ENCODE measurements around the gene UFSP1. TPM values are rescaled to one million over a fixed set of nuclear protein-coding genes. Genes with fewer than 3 reads are reported as not detected.

UFSP1 gene
- total RNA-seq, 4 donors from 2014 or later, result 1.3 to 19.1 (median 3.7) TPM; not detected in 1

DNA sequence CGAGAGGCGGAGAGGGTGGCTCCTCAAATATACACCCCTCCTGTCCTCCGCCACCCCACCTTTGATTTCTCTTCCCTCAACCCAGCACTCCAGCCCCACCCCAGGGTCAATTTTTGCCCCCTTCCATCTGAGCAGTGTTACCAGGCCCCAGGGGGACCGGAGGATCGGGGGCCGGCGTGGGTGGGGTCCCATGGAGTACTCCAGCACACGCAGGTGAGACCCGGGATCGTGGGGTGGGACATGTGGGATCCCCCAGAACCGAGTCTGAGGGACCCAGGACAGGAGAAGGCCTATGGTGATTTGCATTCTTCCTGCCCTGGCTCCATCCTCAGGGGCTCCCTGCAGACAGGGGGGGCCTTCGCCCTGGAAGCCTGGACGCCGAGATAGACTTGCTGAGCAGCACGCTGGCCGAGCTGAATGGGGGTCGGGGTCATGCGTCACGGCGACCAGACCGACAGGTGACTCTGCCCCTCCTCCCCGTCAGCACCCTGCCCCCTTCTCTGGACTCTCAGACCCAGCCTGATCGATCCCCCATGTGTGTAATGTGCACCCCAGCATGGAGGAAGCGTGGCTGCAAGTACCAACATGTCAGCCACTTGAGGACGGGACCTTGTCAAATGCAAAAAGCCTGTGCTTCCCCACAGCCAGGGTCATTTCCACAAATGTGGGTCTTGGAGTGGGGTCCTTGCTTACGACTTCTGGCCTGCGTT, 21.6 kb downstream of the UFSP1 start:
- Histone ChIP-seq H3K36me3 (peaks cover 0 to 4% (median 0%) of the 10 kb centered on the region in 4 donors), H3K4me1 (peaks cover 11 to 39% (median 34%) of the 10 kb centered on the region in 4 donors), H3K9me3 (no peaks in the 10 kb centered on the region), H3K4me3 (peak overlapping the region; percentile 67 to 74 (median 70)), H3K27me3 (no peaks in the 10 kb centered on the region), H3K27ac (peak overlapping the region; percentile 92 to 97 (median 96))
- in situ Hi-C loops (cut with MboI; ENCODE audit: low pct_ligation_motif_present in 1 of 4, low pct_unique_long_range_greater_than_20kb in 1 of 4, low sequenced_read_pairs in 3 of 4), result loop anchor here in 1 of 4 donors (25.0 kb wide), 1 partner anchor 156 kb away; the partner anchor contains the start of genes EPO and POP7
- no peak for TF ChIP-seq POLR2A (IDR thresholded peaks at IDR 0.05)
- TF ChIP-seq, protein P1, sequence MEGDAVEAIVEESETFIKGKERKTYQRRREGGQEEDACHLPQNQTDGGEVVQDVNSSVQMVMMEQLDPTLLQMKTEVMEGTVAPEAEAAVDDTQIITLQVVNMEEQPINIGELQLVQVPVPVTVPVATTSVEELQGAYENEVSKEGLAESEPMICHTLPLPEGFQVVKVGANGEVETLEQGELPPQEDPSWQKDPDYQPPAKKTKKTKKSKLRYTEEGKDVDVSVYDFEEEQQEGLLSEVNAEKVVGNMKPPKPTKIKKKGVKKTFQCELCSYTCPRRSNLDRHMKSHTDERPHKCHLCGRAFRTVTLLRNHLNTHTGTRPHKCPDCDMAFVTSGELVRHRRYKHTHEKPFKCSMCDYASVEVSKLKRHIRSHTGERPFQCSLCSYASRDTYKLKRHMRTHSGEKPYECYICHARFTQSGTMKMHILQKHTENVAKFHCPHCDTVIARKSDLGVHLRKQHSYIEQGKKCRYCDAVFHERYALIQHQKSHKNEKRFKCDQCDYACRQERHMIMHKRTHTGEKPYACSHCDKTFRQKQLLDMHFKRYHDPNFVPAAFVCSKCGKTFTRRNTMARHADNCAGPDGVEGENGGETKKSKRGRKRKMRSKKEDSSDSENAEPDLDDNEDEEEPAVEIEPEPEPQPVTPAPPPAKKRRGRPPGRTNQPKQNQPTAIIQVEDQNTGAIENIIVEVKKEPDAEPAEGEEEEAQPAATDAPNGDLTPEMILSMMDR (IDR thresholded peaks at IDR 0.05), result no peak
- no peak for TF ChIP-seq EP300 (IDR thresholded peaks at IDR 0.05; ENCODE audit: low read depth)
- no peak for TF ChIP-seq POLR2AphosphoS5 (IDR thresholded peaks at IDR 0.05)
- 26% methylated on average over 25 of the region's 27 CpGs; no CpG with 5 or more reads in 1 of the 2 donors for WGBS, 2 donors (ENCODE audit: low coverage in 1 of 2)
- peak; percentile 50 for DNase-seq
- intact Hi-C loops (cut with DNase I; ENCODE audit: low total_unique reads), result no loop called here

DNA sequence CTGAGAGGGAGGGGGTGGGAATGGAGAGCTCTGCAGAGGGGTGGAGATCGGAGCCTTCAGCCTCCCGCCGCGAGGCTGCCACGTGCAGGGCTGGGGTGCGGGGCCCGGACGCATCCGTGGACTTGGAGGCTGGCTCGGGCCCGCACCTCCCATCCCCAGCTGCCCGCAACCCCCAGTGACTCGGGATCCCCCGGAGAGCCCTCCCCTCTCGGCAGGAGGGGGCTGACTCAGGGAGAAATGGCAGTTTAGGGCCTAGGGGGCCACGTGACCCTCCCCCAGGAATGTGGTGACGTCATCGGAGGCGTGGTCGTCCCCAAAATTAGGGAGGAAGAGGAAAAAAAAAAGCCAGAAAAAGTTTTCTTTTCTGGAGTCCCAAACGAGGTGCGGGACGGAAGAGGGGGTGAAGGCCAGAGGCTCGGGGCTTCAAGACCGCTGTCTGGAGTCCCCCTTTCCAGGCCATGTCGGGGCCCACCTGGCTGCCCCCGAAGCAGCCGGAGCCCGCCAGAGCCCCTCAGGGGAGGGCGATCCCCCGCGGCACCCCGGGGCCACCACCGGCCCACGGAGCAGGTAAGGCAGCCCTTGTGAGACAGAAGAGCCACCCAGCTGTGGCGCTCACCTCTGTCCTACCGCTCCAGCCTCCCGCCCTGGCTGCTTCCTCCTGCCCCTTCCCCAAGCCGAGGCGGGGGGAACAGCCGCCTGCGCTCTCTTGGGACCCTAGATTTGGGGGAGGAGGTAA, 22.3 kb downstream of the UFSP1 start, which contains the start of gene TRIP6:
Gene TRIP6, plus strand, starts transcription at position 348 of the 736 bp plus-strand sequence. Its CDS starts 111 bp downstream, at position 459.
- H3K27me3 ChIP-seq, result no peaks in the 10 kb centered on the region
- H3K27ac ChIP-seq, result peak within 1 kb of the TSS; percentile 92 to 97 (median 96)
- H3K36me3 ChIP-seq, result peaks cover 0 to under 1% (median 0%) of the 10 kb centered on the region in 4 donors
- DNase-seq, result peak; percentile 87
- no peak for TF ChIP-seq EP300 (IDR thresholded peaks at IDR 0.05; ENCODE audit: low read depth)
- TF ChIP-seq POLR2AphosphoS5 (IDR thresholded peaks at IDR 0.05), result peak; percentile 31 to 62 (median 58)
- in situ Hi-C loops (cut with MboI; ENCODE audit: low pct_ligation_motif_present in 1 of 4, low pct_unique_long_range_greater_than_20kb in 1 of 4, low sequenced_read_pairs in 3 of 4) (loop anchor here in 1 of 4 donors (25.0 kb wide), 1 partner anchor 155 kb away; the partner anchor contains the start of genes EPO and POP7), intact Hi-C loops (cut with DNase I; ENCODE audit: low total_unique reads) (no loop called here)
- no peaks in the 10 kb centered on the region for H3K9me3 ChIP-seq
- peaks cover 11 to 39% (median 34%) of the 10 kb centered on the region in 4 donors for H3K4me1 ChIP-seq
- 2% methylated on average over 11 to 34 of the region's 42 CpGs for WGBS, 2 donors (ENCODE audit: low coverage in 1 of 2)
- H3K4me3 ChIP-seq, result peak within 1 kb of the TSS; percentile 67 to 74 (median 70)

DNA sequence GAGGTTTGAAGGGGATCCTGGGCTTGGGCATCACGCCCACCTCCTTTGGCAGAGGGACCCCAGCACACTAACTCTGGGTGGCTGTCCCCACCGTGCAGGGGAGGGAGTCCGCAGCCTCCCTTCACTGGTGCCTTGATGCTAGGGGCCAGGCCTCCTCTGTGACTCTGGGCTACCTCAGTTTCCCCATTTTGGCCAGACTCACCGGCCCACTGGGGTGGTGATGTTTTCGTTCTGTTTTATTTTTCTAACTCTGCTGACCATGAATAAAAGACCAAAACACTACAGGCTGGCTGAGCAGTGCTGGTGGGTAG, 22.8 kb downstream of the UFSP1 start:
- Histone ChIP-seq H3K27me3 (no peaks in the 10 kb centered on the region), H3K9me3 (no peaks in the 10 kb centered on the region), H3K4me3 (peak overlapping the region; percentile 17 to 74 (median 70)), H3K4me1 (peaks cover 11 to 39% (median 34%) of the 10 kb centered on the region in 4 donors), H3K36me3 (no peaks in the 10 kb centered on the region), H3K27ac (peak overlapping the region; percentile 92 to 97 (median 96))
- intact Hi-C loops (cut with DNase I; ENCODE audit: low total_unique reads), result no loop called here
- in situ Hi-C loops (cut with MboI; ENCODE audit: low pct_ligation_motif_present in 1 of 4, low pct_unique_long_range_greater_than_20kb in 1 of 4, low sequenced_read_pairs in 3 of 4), result loop anchor here in 1 of 4 donors (25.0 kb wide), 1 partner anchor 154 kb away; the partner anchor contains the start of genes EPO and POP7
- no peak for DNase-seq
- TF ChIP-seq POLR2AphosphoS5 (IDR thresholded peaks at IDR 0.05), result no peak
- TF ChIP-seq EP300 (IDR thresholded peaks at IDR 0.05; ENCODE audit: low read depth), result no peak
- TF ChIP-seq, protein P1 (IDR thresholded peaks at IDR 0.05), result no peak
- no peak for TF ChIP-seq POLR2A (IDR thresholded peaks at IDR 0.05)
- WGBS, 2 donors (ENCODE audit: low coverage in 1 of 2), result 43% methylated on average over 5 of the region's 5 CpGs; no CpG with 5 or more reads in 1 of the 2 donors

DNA sequence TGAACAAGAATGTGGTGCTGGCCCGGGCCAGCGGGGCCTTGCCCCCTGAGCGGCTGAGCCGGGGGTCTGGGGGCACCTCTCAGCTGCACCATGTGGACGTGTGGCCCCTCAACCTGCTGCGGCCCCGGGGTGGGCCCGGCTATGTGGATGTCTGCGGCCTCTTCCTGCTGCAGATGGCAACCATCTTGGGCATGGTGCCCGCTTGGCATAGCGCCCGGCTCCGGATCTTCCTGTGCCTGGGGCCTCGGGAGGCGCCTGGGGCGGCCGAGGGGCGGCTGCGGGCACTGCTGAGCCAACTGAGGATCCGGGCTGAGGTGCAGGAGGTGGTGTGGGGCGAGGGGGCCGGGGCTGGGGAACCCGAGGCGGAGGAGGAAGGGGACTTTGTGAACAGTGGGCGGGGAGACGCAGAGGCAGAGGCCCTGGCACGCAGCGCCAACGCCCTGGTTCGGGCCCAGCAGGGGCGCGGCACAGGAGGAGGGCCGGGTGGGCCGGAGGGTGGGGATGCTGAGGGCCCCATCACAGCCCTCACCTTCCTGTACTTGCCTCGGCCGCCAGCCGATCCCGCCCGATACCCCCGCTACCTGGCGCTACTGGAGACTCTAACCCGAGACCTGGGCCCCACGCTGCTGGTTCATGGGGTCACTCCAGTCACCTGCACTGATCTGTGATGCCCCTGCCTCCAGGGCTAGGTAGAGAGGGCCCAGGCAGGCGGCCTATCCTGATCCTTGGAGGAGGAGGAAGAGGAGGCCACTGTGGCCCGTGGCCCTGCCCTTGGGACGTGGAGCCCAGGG, 23.4 kb downstream of the UFSP1 start:
- peak overlapping the region; percentile 92 to 97 (median 96) for H3K27ac ChIP-seq
- intact Hi-C loops (cut with DNase I; ENCODE audit: low total_unique reads), result no loop called here
- H3K27me3 ChIP-seq, result no peaks in the 10 kb centered on the region
- peak; percentile 54 for TF ChIP-seq POLR2A (IDR thresholded peaks at IDR 0.05)
- TF ChIP-seq EP300 (IDR thresholded peaks at IDR 0.05; ENCODE audit: low read depth), result no peak
- TF ChIP-seq POLR2AphosphoS5 (IDR thresholded peaks at IDR 0.05), result peak in 2 of 3 donors; percentile 46 to 62
- TF ChIP-seq, protein P1 (IDR thresholded peaks at IDR 0.05), result no peak
- H3K4me1 ChIP-seq, result peaks cover 11 to 39% (median 34%) of the 10 kb centered on the region in 4 donors
- peak overlapping the region; percentile 14 to 74 (median 70) for H3K4me3 ChIP-seq
- in situ Hi-C loops (cut with MboI; ENCODE audit: low pct_ligation_motif_present in 1 of 4, low pct_unique_long_range_greater_than_20kb in 1 of 4, low sequenced_read_pairs in 3 of 4), result loop anchor here in 1 of 4 donors (25.0 kb wide), 1 partner anchor 154 kb away; the partner anchor contains the start of genes EPO and POP7
- peak; percentile 86 for DNase-seq
- no peaks in the 10 kb centered on the region for H3K36me3 ChIP-seq
- WGBS, 2 donors (ENCODE audit: low coverage in 1 of 2), result 48% methylated on average over 44 of the region's 46 CpGs; no CpG with 5 or more reads in 1 of the 2 donors
- no peaks in the 10 kb centered on the region for H3K9me3 ChIP-seq

Data from transverse colon (tissue), 4 donors.